Stimulated activated CD8-positive, alpha-beta memory T cell treated with anti-CD3 and anti-CD28 coated beads, Interleukin-4, amount 100 ng/mL, for 48 hours (primary cell): ENCODE results near the gene PKN3.

ENCODE experiments used
- DNase-seq: peaks from one replicate; pipeline ENCODE4 v3.0.0-alpha.2; 2020

PKN3 gene

DNA sequence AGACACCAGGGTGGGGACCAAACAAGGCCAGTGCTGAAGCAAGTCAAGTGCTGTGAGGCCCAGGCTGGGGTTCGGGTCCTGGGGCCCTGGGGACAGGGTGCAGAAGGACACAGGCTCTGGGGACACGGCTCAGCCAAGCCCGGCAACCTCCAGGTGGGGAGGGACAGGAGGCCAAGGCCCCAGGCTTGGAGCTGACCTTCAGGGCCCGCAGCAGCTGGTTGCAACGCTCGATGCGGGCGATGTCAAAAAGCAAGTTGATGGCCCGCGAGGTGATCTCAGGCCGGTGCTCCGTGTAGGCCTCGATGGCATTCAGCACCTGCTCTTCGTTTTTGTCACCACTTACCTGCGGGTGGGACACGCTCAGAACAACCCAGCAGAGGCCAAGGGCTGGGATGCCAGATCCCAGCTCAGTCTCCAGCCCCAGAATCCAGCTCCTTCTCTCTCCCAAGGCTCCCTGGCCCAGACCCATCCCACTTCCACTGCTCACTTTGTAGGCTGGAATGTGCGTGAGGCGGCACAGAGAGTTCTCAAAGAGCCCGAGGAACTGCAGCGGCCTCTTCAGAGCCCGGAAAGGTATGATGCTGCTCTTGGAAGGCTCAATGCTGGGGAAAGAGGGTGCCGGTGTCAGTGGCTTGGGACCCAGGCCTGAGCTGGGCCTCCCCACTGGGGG, 48.8 kb downstream of the PKN3 start:
- DNase-seq = no peak

DNA sequence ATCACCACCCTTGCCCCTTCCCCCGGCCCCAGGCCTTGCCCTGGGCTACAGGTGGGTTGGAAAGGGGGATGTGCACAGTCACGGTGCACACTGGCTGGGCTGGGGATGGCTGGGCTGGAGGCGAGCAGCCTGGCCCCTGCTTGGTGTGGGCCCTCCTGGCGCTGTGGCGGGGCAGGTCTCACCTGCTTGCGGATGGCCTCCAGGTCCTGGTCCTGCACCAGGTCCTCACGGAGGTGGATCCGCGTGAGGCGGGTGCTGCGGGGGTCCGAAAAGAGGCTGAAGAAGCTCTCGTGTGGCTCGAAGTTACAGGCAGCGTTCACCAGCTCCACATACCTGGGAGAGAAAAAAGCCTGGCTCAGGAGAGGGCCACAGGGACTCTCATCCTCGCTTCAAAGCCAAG, 51.3 kb downstream of the PKN3 start:
- DNase-seq = no peak

DNA sequence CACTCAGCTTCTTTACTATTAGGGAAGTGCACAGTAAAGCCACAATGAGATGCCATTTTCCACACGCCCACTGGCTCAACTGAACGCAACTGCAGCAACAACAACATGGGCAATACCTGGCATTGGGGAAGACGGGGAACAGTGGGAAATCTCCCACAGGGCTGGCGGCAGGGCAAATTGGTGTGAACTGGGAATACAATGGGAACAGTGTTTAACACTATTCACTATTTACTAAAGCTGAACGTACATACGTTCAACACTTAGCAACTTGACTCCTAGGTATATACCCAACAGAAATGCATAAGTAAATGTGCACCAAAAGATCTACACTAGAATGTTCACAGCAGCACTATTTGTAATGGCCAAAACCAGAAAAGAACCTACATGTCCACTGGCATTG, 55.3 kb downstream of the PKN3 start:
- DNase-seq = no peak

DNA sequence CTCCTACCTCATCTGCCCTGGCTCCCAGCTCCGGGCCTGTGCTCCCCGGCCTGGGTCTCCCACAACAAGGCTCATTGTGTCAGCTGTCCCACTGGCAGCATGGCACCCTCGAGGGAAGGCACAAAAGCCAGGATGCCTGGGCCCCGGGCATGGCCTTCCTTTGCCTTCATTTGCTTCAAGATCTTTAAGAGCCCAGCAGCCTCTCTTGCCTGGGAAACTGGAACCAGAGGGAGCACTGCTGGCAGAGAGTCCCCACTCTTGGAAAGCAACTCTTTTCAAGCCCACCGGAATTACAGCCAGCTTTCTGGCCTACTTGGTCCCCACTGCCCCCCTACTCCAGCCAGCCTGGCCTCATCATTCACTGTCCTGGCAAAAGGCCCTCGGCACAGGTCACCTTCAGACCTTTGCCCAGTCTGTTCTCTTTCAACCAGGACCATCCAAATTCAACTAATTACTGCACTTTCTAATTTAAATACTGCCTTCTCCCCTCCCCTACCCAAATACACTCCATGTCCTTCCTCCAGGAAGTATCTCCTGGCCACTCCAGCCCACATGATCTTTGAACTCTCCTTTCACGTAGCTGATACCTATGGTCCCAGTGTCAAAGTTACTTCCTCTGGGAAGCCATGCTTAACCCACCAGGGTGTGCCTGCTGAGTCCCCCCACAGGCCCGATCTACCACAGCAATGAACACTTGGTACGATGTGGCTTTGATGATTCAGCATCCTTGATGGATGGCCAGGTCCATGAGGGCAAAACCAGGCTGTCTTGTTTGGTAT, 60.6 kb downstream of the PKN3 start:
- DNase-seq = no peak

DNA sequence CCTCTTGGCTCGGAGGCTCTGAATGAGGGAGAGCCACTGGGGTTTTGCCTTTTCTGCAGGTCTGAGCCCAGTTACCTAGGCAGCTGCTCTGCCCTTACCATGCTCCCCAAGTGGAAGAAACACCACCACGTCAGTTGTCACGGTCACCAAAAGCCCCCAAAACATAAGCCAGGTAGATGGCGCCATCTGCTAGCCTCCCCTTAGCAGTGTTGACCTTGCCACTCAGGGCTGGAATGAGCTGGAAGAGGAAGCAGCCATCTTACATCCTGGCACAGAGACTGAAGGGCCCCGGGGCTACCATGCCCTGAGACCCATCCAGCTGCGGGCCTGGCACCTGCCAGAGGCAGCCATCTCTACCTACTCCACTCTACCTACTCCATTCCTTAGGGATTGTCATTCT, 62.1 kb downstream of the PKN3 start:
- no peak for DNase-seq

DNA sequence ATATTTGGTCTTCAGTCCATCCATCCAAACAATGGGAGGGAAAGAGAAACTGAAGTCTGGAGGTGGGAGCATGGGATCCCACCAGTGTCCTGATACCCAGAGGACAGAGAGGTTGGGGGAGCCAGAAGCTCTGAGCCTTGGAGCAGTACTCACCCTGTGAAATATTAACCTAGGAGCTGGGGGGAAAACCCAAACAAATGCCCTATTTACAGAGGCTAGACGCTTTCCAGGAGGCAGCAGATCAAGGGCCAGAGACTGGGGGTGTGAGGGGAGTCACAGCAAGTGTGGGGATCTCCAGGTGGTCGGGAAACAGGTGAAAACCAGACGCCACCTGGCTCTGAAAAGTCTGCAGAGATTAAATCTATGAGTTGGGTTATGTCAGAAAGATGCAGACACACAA, 63.2 kb downstream of the PKN3 start:
- DNase-seq = no peak

DNA sequence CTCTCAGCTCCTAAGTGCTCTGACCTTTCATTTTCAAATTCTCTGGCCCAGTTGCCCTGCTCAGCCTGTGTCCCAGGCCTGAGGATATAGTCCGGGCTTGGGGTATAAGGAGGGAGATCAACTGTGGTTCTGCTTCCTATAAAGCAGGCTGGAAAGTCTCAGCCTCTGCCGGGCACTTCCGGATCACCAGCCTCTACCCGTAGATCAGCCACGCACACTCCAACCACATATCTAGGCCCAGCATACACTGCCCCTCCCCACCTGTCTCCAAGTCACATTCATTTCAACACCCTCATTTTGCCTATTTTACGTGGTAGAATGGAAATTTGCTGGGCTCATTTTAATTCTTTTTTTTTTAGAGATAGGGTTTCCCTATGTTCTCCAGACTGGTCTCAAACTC, 66.3 kb downstream of the PKN3 start:
- no peak for DNase-seq
